HG02763 (cell line): ENCODE data around the gene CPLANE2.
"Not testable (repeated sequence)": the region's sequence is repeated elsewhere in the genome, so short reads cannot be mapped to it uniquely, and the experiment has no call there.

Experiments
- ATAC-seq: cut with Tn5 transposase; IDR thresholded peaks from one replicate; pipeline ENCODE4 v1.9.1; 2021; ENCODE audit warnings: mild to moderate bottlenecking, moderate library complexity; ENCODE audit not compliant: unreplicated experiment

CPLANE2 gene

DNA sequence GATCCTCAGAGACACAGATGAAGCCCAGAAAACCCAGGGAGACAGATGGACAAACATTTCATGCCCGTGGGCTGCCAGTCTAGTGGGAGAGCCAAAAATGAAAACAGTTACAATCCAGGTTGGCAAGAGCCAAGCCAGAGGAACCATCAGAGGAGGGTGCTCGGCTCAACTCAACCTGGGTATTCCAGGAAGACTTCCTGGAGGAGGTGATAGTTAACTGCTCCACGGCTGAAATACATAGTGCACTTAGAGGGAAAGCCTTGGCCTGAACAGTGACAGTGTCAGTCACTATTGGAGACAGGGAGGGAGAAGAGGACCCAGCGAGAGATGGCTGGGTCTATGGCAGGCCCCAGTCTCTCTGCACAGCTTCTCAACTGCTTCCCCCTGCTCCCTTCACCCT, 26.4 kb downstream of the CPLANE2 start:
- no peak for ATAC-seq

- ATAC-seq: no peak
Measured at GRCh38 chr1:16209847-16210407, 27.1 kb downstream of the CPLANE2 start.

- ATAC-seq: no peak
Measured at GRCh38 chr1:16209132-16209846, 27.7 kb downstream of the CPLANE2 start.

- ATAC-seq: no peak
Measured at GRCh38 chr1:16208270-16208987, 28.6 kb downstream of the CPLANE2 start.

DNA sequence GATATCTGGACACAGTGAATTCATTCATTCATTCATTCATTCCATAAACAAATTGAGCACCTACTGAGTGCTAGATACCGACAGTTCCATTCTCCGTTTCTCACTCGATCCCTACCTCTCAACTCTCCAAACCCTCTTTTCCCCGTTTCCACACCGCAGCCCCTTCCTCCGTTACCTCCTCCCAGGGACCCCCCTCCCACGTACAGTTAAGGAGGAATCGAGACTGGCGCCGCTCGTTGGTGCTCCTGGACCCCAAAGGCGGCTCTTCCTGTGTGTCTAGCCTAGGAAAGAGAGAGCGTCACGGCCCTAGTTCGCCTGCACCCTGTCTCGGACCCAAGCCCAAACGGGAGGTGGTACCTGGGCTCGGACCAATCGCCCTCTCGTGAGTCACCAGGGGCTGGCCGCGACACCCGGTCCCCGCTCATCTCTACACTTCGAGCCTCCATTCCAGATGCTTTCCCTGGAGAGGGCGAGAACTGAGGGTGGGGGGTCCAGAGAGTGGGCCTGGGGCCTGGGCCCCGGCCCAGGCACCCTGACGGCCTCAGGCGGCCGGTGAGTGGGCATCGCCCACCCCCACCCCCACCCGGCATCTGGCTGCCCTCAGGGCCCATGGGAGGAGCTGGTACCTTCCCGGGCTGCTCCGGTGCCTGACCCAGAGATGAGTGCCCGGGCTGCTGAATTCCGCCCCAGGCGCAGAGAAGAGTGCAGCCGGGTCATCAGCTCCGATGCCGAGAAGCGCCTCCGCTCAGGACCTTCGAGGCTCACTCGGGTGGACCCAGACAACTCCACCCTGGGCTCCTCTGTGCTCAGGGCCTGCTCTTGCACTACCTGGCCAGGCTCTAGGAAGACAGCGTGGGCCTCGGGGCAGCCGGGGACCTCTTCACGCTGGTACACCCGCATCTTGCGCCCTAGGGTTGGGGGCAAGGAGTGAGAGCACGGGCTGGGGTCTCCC, 29.4 kb downstream of the CPLANE2 start:
- ATAC-seq: no peak

DNA sequence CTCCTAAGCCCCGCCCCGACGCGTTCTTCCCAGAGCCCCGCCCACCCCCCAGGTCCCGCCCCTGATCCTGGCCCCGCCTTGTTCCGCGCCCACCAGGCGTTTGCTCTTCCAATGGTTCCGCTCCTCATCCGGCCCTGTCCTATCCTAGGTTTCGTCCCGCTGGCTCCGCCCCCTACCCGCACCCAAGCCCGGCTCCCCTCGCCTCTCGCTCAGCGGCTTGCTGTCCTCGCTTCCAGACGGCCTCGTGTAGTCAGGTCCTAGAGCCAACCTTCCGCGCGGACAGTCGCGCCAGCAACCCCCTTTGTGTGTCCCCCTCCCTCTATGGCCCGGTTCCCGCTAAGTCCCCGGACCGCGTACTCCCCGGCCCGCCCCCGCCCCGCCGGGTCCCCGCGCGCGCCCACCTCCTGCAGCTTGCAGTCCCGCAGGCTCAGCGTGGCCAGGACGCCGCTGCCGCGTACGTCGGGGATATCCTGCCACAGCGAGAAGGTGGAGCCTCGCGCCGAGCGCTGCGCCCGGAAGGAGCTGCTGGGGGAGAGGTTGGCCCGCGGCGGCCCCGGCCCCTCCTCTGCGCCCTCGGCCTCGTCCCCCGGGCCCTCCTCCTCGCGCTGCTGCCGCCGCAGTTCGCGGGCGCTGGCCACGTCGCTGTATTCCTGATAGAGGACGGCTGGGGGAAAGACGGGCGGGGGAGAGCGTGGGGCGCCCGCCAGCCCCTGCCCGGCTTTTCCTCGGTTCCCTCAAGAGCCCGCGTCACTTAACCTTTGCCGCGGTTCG, 30.3 kb downstream of the CPLANE2 start:
- ATAC-seq: peak; percentile 66

GRCh38 chr1:16205891-16206546, 31.0 kb downstream of the CPLANE2 start:
- no peak for ATAC-seq

- no peak for ATAC-seq
Measured at GRCh38 chr1:16205334-16205671, 31.7 kb downstream of the CPLANE2 start.

DNA sequence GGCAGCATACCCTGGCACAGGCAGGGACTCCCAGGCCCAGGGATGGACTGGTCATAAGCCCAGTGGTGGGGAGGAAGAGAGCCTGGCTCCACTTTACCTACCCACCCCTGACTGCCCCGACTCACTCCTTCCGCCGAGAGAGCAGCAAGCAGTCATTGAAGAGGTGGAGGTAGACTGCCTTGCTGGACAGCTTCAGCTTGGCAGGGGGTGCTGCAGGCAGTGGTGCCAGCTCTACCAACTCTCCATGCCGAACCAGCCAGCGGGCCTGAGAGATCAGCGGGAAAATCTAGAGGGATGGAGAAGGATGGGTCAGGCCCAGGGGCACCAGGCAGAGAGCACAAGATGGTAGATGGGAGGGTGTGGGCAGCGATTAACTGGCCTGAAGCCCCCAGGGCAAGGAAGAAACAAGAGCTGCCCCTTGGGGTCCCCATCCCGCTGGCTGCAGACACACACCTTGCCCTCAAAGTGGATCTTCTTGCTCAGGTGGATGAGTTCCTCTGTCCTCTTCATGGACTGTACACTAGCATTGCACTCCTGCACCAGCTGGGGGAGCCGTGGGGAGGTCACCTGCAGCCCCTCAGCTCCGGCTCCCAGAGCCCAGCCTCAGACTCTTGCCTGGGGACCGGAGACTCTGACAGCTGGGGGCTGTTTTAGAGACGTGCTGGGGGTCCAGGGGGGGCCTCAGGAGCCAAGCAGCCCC, 32.2 kb downstream of the CPLANE2 start:
- ATAC-seq: no peak

GRCh38 chr1:16204216-16204615, 32.8 kb downstream of the CPLANE2 start:
- no peak for ATAC-seq

DNA sequence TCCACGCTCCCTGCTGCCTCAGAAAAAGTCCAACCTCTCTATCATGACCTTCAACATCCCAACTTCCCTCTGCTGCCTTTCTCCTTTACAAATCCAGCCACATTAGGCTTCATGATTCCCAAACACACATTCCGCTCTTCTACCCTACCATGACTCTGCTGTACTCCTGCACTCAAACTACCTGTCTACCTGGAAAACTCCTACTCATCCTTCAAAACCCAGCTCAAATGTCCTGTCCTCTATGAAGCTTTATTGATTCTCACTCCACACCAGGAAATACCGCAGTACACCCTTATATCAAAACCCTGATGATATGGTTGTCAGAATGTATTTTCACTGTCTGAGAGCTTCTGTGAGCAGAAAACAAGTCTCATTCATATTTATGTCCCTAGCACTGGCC, 33.4 kb downstream of the CPLANE2 start:
- ATAC-seq: no peak

- no peak for ATAC-seq
Measured at GRCh38 chr1:16202281-16203210, 34.4 kb downstream of the CPLANE2 start.

DNA sequence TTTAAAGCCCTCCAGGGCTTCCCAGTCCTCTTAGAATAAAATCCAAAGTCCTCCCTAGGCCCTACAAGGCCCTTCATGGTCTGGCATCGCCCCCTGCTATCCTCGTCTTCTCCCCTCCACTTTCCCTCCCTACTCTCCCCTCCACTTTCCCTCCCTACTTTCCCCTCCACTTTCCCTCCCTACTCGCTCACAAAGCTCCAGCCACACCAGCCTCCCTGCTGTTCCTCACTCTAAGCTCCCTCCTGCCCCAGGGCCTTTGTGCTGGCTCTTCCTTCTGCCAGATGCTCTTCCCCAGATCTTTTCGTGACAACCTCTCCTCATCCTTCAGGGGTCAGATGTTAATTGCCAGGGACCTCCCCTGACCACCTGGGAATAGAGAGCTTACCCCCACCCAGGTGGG, 37.3 kb downstream of the CPLANE2 start:
- no peak for ATAC-seq

DNA sequence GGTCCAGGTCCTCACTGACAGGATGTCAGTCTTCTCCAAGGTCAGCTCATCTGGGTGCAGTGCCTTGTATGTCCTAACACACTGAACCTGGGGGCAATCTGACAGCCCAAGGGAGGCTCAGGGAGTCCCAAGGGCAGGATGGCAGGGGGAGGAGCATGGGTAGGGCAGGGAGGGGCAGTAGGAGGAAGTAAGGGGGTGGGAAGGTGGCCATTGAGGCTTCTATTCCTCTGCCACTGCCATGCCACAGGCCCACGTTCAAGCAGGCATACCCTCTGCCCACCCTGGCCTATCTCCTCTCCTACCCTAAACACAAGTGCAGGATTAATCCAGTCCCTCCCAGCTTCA, 37.9 kb downstream of the CPLANE2 start:
- ATAC-seq: no peak

- ATAC-seq: no peak
Measured at GRCh38 chr1:16198444-16199156, 38.4 kb downstream of the CPLANE2 start.

GRCh38 chr1:16196874-16197273, 40.1 kb downstream of the CPLANE2 start:
- ATAC-seq: no peak

GRCh38 chr1:16196139-16196538, 40.8 kb downstream of the CPLANE2 start:
- ATAC-seq: not testable (repeated sequence)

DNA sequence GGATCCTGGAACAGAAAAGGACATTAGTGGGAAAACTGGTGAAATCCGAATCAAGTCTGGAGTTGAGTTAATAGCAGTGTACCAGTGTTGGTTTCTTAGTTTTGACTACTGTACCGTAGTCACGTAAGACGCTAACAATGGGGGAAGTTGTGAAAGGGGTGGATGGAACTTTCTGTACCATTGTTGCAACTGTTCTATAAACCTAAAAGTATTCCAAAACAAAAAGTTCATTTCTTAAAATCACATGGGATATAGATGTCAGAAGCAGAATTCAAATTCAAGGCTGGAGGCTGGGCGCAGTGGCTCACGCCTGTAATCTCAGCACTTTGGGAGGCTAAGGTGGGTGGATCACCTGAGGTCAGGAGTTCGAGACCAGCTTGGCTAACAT, 41.5 kb downstream of the CPLANE2 start:
- ATAC-seq: no peak
